HEK293 (cell line): ENCODE data around the gene KCNK4.

ENCODE experiments used
- CTCF ChIP-seq: fragments of 450-650 bp; formaldehyde crosslinking; IDR thresholded peaks from 2 replicates; pipeline ENCODE4 v1.5.1; 2016; ENCODE audit warnings: missing biosample characterization, missing genetic modification characterization
- ZNF121 ChIP-seq: fragments of 450-650 bp; formaldehyde crosslinking; IDR thresholded peaks from 2 replicates; pipeline ENCODE4 v1.5.1; 2016; ENCODE audit warnings: missing biosample characterization, missing genetic modification characterization
- ZNF133 ChIP-seq: fragments of 450-650 bp; formaldehyde crosslinking; IDR thresholded peaks from 2 replicates; pipeline ENCODE4 v1.5.1; 2016; ENCODE audit warnings: missing biosample characterization, missing genetic modification characterization

- TF ChIP-seq CTCF (tag by site-specific recombination) (no peak), ZNF121 (tag by site-specific recombination) (no peak), ZNF133 (tag by site-specific recombination) (no peak)
Observed at GRCh38 chr11:64249038-64249437, 42.1 kb upstream of the KCNK4 start.
